HepG2 (cell line): ENCODE results near the gene ZNF814.

Source experiments
- BHLHE40 ChIP-seq: IDR thresholded peaks from 2 replicates; pipeline ENCODE4 v1.6.1; 2011; ENCODE audit warnings: low read length, improper control_type of control experiment
- CEBPB ChIP-seq: IDR thresholded peaks from 2 replicates; pipeline ENCODE4 v1.6.1; 2011; ENCODE audit warnings: low read depth, low read length, improper control_type of control experiment, borderline replicate concordance
- ELF1 ChIP-seq: sonication (generic); formaldehyde crosslinking; IDR thresholded peaks from 2 replicates; pipeline ENCODE4 v1.4.0; 2020; ENCODE audit warnings: missing genetic modification reagents
- KLF13 ChIP-seq: sonication (generic); formaldehyde crosslinking; IDR thresholded peaks from 2 replicates; pipeline ENCODE4 v1.4.0; 2020; ENCODE audit warnings: mild to moderate bottlenecking, missing genetic modification reagents
- MAZ ChIP-seq, 2 experiments: sonication (generic) in 1 of 2; formaldehyde crosslinking in 1 of 2; IDR thresholded peaks; 2 replicates each; pipeline versions ENCODE4 v1.5.0 to v1.6.1; 2012 to 2020; ENCODE audit warnings: low read depth in 2 of 2, mild to moderate bottlenecking in 2 of 2, borderline replicate concordance in 1 of 2, improper control_type of control experiment in 1 of 2, low read length in 1 of 2, missing genetic modification reagents in 1 of 2, moderate library complexity in 1 of 2
- NFRKB ChIP-seq: fragments of 450-650 bp; IDR thresholded peaks from 2 replicates; pipeline ENCODE4 v1.6.1; 2017
- SKIL ChIP-seq: sonication (generic); formaldehyde crosslinking; IDR thresholded peaks from 2 replicates; pipeline ENCODE4 v1.8.0; 2022; ENCODE audit warnings: missing genetic modification reagents, mild to moderate bottlenecking, moderate library complexity, borderline replicate concordance
- SUZ12 ChIP-seq: fragments of 150-350 bp; IDR thresholded peaks from 2 replicates; pipeline ENCODE4 v1.6.1; 2014; ENCODE audit warnings: low read depth, low read length
- ZFP82 ChIP-seq: sonication (generic); formaldehyde crosslinking; IDR thresholded peaks from 2 replicates; pipeline ENCODE4 v1.5.1; 2020; ENCODE audit warnings: mild to moderate bottlenecking, missing genetic modification reagents, borderline replicate concordance
- ZNF329 ChIP-seq: sonication (generic); formaldehyde crosslinking; IDR thresholded peaks from 2 replicates; pipeline ENCODE4 v1.9.0; 2021; ENCODE audit warnings: low read depth, mild to moderate bottlenecking, missing genetic modification reagents
- ZNF776 ChIP-seq: sonication (generic); formaldehyde crosslinking; IDR thresholded peaks from 2 replicates; pipeline ENCODE4 v1.4.0; 2020; ENCODE audit warnings: mild to moderate bottlenecking, missing genetic modification reagents
- TF ChIP-seq, protein P1 (sequence below): sonication (generic); formaldehyde crosslinking; IDR thresholded peaks from 2 replicates; pipeline ENCODE4 v1.5.0; 2020; ENCODE audit warnings: mild to moderate bottlenecking, missing genetic modification reagents, moderate library complexity

- TF ChIP-seq NFRKB (no peak), ELF1 (CRISPR knock-in tag) (no peak), ZNF329 (no peak), ZFP82 (CRISPR knock-in tag) (no peak), SUZ12 (no peak), CEBPB (no peak), SKIL (CRISPR knock-in tag) (no peak), ZNF776 (CRISPR knock-in tag) (no peak), MAZ (IDR thresholded peaks at IDR 0.05; ENCODE audit: borderline replicate concordance, low read depth, low read length) (no peak), MAZ (CRISPR knock-in tag; IDR thresholded peaks at IDR 0.05; ENCODE audit: low read depth) (no peak), BHLHE40 (no peak), KLF13 (CRISPR knock-in tag) (no peak)
- TF ChIP-seq, protein P1, sequence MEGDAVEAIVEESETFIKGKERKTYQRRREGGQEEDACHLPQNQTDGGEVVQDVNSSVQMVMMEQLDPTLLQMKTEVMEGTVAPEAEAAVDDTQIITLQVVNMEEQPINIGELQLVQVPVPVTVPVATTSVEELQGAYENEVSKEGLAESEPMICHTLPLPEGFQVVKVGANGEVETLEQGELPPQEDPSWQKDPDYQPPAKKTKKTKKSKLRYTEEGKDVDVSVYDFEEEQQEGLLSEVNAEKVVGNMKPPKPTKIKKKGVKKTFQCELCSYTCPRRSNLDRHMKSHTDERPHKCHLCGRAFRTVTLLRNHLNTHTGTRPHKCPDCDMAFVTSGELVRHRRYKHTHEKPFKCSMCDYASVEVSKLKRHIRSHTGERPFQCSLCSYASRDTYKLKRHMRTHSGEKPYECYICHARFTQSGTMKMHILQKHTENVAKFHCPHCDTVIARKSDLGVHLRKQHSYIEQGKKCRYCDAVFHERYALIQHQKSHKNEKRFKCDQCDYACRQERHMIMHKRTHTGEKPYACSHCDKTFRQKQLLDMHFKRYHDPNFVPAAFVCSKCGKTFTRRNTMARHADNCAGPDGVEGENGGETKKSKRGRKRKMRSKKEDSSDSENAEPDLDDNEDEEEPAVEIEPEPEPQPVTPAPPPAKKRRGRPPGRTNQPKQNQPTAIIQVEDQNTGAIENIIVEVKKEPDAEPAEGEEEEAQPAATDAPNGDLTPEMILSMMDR (CRISPR knock-in tag): no peak
Observed at GRCh38 chr19:57927587-57927986, 38.8 kb upstream of the ZNF814 start.
